Neural cell (in vitro differentiated cells): ENCODE data around the gene GNG7. TPM values are rescaled to one million over a fixed set of nuclear protein-coding genes. Genes with fewer than 3 reads are reported as not detected.

Source experiments
- H2AFZ ChIP-seq: fragments of 200-600, 300-800 bp; sonication (generic), shearing (Covaris generic); 2 replicates; pipeline ENCODE4 v1.6.0; 2014; ENCODE audit warnings: low read depth, mild to moderate bottlenecking, antibody characterized with exemption, low read length, moderate library complexity
- H3F3A ChIP-seq: fragments of 200-600 bp; shearing (Covaris generic); 2 replicates; pipeline ENCODE4 v1.6.1; 2016; ENCODE audit warnings: mild to moderate bottlenecking, moderate library complexity, mixed read lengths, antibody characterized with exemption, low read length; ENCODE audit not compliant: insufficient read depth, poor library complexity, severe bottlenecking
- H3K27ac ChIP-seq: fragments of 200-600, 300-800 bp; sonication (generic), shearing (Covaris generic); 2 replicates; pipeline ENCODE4 v1.5.1; 2014; ENCODE audit warnings: mild to moderate bottlenecking, low read length, moderate library complexity
- H3K27me3 ChIP-seq: fragments of 300-800, 200-600 bp; sonication (generic), shearing (Covaris generic); 2 replicates; pipeline ENCODE4 v1.6.0; 2014; ENCODE audit warnings: mild to moderate bottlenecking, low read depth, low read length, moderate library complexity; ENCODE audit not compliant: insufficient read depth
- H3K36me3 ChIP-seq: fragments of 300-800, 200-600 bp; sonication (generic), shearing (Covaris generic); 2 replicates; pipeline ENCODE4 v1.5.1; 2014; ENCODE audit warnings: mild to moderate bottlenecking, antibody characterized with exemption, low read length, moderate library complexity; ENCODE audit not compliant: insufficient read depth
- H3K4me2 ChIP-seq: fragments of 300-800, 200-600 bp; sonication (generic), shearing (Covaris generic); 2 replicates; pipeline ENCODE4 v1.6.0; 2014; ENCODE audit warnings: mild to moderate bottlenecking, low read length
- H3K4me3 ChIP-seq: fragments of 300-800, 200-600 bp; sonication (generic), shearing (Covaris generic); 2 replicates; pipeline ENCODE4 v1.5.1; 2014; ENCODE audit warnings: mild to moderate bottlenecking, low read length, moderate library complexity
- H3K79me2 ChIP-seq: fragments of 200-600 bp; shearing (Covaris generic); replicated peaks from 2 replicates; pipeline ENCODE4 v1.6.0; 2014; ENCODE audit warnings: mild to moderate bottlenecking, low read length, moderate library complexity; ENCODE audit not compliant: insufficient read depth
- H3K9ac ChIP-seq: fragments of 300-800, 200-600 bp; sonication (generic), shearing (Covaris generic); 2 replicates; pipeline ENCODE4 v1.6.1; 2016; ENCODE audit warnings: mild to moderate bottlenecking, low read length, mixed read lengths
- H3K9me2 ChIP-seq: fragments of 200-600 bp; shearing (Covaris generic); 2 replicates; pipeline ENCODE4 v1.6.1; 2016; ENCODE audit warnings: mild to moderate bottlenecking, low read length, mixed read lengths; ENCODE audit not compliant: insufficient read depth
- H3K9me3 ChIP-seq: fragments of 200-600, 300-800 bp; sonication (generic), shearing (Covaris generic); 2 replicates; pipeline ENCODE4 v1.6.1; 2016; ENCODE audit warnings: mild to moderate bottlenecking, mixed run types, low read length, moderate library complexity, mixed read lengths
- H4K20me1 ChIP-seq: fragments of 200-600 bp; shearing (Covaris generic); 2 replicates; pipeline ENCODE4 v1.6.1; 2016; ENCODE audit warnings: mild to moderate bottlenecking, mixed run types; ENCODE audit not compliant: insufficient read depth
- CTCF ChIP-seq: fragments of 450-650 bp; IDR thresholded peaks from 2 replicates; pipeline ENCODE4 v1.5.1; 2014; ENCODE audit warnings: antibody characterized with exemption, mild to moderate bottlenecking, moderate library complexity; ENCODE audit not compliant: poor library complexity, severe bottlenecking
- EP300 ChIP-seq: fragments of 450-650 bp; conservative IDR thresholded peaks from 2 replicates; pipeline ENCODE4 v1.6.1; 2014; ENCODE audit warnings: antibody characterized with exemption, mild to moderate bottlenecking, moderate library complexity; ENCODE audit not compliant: poor library complexity, severe bottlenecking
- EZH2 ChIP-seq: fragments of 200-600, 300-800 bp; shearing (Covaris generic), sonication (generic); IDR thresholded peaks from 2 replicates; pipeline ENCODE4 v1.6.1; 2014; ENCODE audit warnings: antibody characterized with exemption, low read length, borderline replicate concordance, mild to moderate bottlenecking; ENCODE audit not compliant: insufficient read depth, poor library complexity, severe bottlenecking
- MXI1 ChIP-seq: fragments of 450-650 bp; conservative IDR thresholded peaks from 2 replicates; pipeline ENCODE4 v1.6.1; 2014; ENCODE audit warnings: antibody characterized with exemption, mild to moderate bottlenecking; ENCODE audit not compliant: poor library complexity, severe bottlenecking
- POLR2AphosphoS5 ChIP-seq: IDR thresholded peaks from 2 replicates; pipeline ENCODE4 v1.6.1; 2012
- RAD21 ChIP-seq: fragments of 450-650 bp; conservative IDR thresholded peaks from 2 replicates; pipeline ENCODE4 v1.6.1; 2014; ENCODE audit warnings: antibody characterized with exemption, mild to moderate bottlenecking, moderate library complexity
- REST ChIP-seq: IDR thresholded peaks from 2 replicates; pipeline ENCODE4 v1.6.1; 2012; ENCODE audit warnings: borderline replicate concordance
- SMC3 ChIP-seq: fragments of 450-650 bp; conservative IDR thresholded peaks from 2 replicates; pipeline ENCODE4 v1.6.1; 2014; ENCODE audit warnings: antibody characterized with exemption, mild to moderate bottlenecking, moderate library complexity; ENCODE audit not compliant: poor library complexity
- TAF1 ChIP-seq: IDR thresholded peaks from 2 replicates; pipeline ENCODE4 v1.6.1; 2012; ENCODE audit warnings: low read depth
- polyA plus RNA-seq: library from polyadenylated mRNA; depleted of rRNA; stranded (reverse); fragments of >200 nt; gene quantifications from 2 replicates; pipeline ENCODE4 v1.2.3, GENCODE V29; 2014

GNG7 gene
- polyA plus RNA-seq, 1 donor from 2014 or later, result 3.0 TPM

- no peaks in the 10 kb centered on the region for H3K27me3 ChIP-seq
- no peaks in the 10 kb centered on the region for H3F3A ChIP-seq
- no peak overlapping the region for H3K27ac ChIP-seq
- no peaks in the 10 kb centered on the region for H3K79me2 ChIP-seq
- H3K9me3 ChIP-seq, result no peaks in the 10 kb centered on the region
- no peak overlapping the region for H3K9ac ChIP-seq
- H3K4me3 ChIP-seq, result no peak overlapping the region
- no peaks in the 10 kb centered on the region for H3K36me3 ChIP-seq
- no peaks in the 10 kb centered on the region for H3K9me2 ChIP-seq
- no peaks in the 10 kb centered on the region for H4K20me1 ChIP-seq
- H2AFZ ChIP-seq, result no peak overlapping the region
- TF ChIP-seq SMC3 (no peak), CTCF (no peak), REST (no peak), EP300 (no peak), MXI1 (no peak), POLR2AphosphoS5 (no peak), EZH2 (no peak), RAD21 (no peak), TAF1 (no peak)
- no peak overlapping the region for H3K4me2 ChIP-seq
Observed at GRCh38 chr19:2650515-2650914, 52.0 kb downstream of the GNG7 start.

- Histone ChIP-seq H3K9me3 (no peaks in the 10 kb centered on the region), H3K4me2 (no peak overlapping the region), H3F3A (no peaks in the 10 kb centered on the region), H3K79me2 (no peaks in the 10 kb centered on the region), H4K20me1 (no peaks in the 10 kb centered on the region), H3K4me3 (no peak overlapping the region), H3K9me2 (no peaks in the 10 kb centered on the region), H3K36me3 (no peaks in the 10 kb centered on the region), H2AFZ (no peak overlapping the region), H3K9ac (no peak overlapping the region), H3K27me3 (no peaks in the 10 kb centered on the region), H3K27ac (no peak overlapping the region)
- TF ChIP-seq EP300 (no peak), MXI1 (no peak), CTCF (peak; percentile 70), SMC3 (peak; percentile 74), RAD21 (peak; percentile 79), POLR2AphosphoS5 (no peak), TAF1 (no peak), REST (no peak), EZH2 (no peak)
Observed at GRCh38 chr19:2648528-2648937, 54.0 kb downstream of the GNG7 start.
